Right hindlimb (tissue), 1 donor: Measurements from ENCODE around the gene HNF1B.

Experiments used
- DNase-seq: peaks from one replicate; pipeline ENCODE4 v3.0.0-alpha.2; 2018

The HNF1B gene

DNA sequence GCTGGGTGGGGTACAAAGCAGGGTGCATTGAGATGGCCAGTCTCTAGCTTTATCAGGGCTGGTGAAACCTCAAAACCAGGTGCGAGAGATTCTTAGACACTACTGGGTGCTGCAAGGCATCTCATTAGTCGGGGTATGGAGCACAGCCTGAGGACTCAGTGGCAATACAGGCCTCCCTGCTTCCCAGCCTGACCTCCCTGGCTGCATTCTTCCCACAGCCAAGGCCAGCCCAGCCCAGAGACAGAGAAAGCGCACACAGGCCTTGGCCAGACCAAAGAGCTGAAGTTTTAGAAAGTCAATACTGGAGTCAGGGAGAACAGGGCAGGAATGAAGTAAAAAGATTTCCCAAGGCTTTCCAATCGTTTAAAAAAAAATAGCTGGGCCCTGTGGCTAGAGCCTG, 12.5 kb downstream of the HNF1B start:
- no peak for DNase-seq

DNA sequence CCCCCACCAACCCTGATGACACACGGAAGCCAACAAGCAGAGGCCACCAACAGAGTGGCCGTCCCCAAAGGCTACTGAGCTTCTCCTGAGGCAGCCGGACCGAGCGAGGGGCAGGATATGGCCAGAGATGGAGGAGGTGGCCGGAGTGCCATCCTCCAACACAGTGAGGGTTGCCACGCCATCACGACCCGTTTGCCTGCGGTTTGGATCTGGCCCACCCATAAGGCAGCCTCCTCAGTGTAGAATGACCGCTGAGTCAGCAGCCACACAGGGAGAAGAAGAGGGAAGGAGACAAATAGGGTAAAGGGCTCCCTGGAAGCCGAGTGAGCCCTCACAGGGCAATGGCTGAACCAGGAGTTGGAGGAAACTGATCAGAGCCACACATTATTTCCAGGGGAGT, 13.8 kb downstream of the HNF1B start:
- no peak for DNase-seq

DNA sequence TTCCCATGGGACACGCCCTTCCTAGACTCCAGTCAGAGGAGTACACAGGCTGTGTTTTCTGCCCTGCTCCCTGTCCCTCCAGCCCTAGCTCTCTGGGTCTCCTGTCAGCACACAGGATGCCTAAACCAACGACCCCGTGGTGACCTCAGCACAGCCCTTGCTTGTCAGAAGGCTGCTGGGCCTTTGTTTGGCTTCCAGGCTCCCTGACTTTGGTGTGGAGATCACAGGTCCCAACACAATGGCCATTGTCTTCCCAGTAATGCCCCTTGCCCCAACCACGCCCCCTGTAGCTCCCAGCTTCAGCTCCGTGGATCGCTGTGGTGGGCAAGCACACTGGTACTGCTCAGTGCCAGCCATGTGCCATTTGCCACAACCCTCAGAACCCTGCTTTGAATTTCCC, 15.0 kb downstream of the HNF1B start:
- DNase-seq = no peak

- DNase-seq = no peak
Observed at GRCh38 chr17:37726891-37727675, 17.8 kb downstream of the HNF1B start.

GRCh38 chr17:37726248-37726647, 18.6 kb downstream of the HNF1B start:
- no peak for DNase-seq

GRCh38 chr17:37725601-37726146, 19.2 kb downstream of the HNF1B start:
- DNase-seq = no peak

GRCh38 chr17:37725021-37725595, 19.8 kb downstream of the HNF1B start:
- no peak for DNase-seq

- DNase-seq = no peak
Observed at GRCh38 chr17:37720989-37721388, 23.9 kb downstream of the HNF1B start.

GRCh38 chr17:37719866-37720265, 25.0 kb downstream of the HNF1B start:
- DNase-seq = no peak

DNA sequence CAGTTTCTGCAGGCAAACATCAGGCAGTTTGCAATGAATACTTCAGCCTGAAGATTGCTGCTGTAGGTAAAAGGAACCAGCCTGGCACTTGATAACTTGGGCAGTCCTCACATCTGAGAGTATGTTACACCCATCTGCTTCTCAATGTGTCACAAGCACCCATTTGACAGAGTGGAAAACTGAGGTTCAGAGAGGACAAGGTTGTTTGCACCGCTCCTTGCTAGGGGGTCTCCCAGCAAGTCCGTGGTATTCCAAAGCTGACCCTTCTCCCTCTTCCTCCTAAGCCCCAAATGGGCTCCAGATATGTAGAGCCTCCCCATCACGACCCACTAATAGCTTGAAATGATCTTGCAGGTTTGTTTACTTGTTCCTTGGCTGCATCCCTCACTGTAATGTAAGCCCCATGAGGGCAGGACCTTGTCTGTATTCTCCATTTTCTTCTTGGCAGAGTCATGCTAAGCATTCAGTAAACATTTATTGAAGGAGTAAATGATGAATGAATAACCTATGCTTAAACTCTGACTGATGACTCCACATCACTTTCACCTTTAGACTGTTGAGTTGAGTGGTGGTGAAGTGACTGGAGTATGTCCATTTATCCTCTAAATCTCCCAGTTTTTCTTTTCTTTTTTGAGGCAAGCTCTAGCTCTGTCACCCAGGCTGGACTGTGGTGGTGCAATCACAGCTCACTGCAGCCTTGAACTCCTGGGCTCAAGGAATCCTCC, 26.4 kb downstream of the HNF1B start:
- no peak for DNase-seq

- no peak for DNase-seq
Observed at GRCh38 chr17:37717627-37718323, 27.1 kb downstream of the HNF1B start.

- DNase-seq = no peak
Observed at GRCh38 chr17:37714897-37715296, 30.0 kb downstream of the HNF1B start.

- no peak for DNase-seq
Observed at GRCh38 chr17:37713624-37714023, 31.2 kb downstream of the HNF1B start.

GRCh38 chr17:37713028-37713431, 31.8 kb downstream of the HNF1B start:
- DNase-seq = no peak

DNA sequence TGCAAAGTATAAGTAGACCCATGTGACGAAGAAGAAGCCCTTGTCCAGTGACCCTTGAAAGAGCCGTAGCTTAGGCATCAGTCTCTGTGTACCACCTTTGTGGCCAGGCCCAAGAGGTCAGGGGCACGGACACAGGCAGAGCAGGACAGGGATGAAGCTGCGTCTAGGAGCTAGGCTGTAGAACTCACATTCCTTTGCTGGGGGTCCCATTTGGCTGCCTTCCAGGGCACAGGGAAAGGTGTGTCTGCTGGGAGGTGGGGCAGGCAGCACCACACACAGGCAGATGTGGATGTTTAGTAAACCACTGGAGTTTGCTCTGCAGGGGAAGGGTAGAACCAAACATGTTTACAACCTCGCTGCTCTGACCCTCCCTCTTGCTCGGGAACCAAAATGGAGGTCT, 33.7 kb downstream of the HNF1B start:
- no peak for DNase-seq

DNA sequence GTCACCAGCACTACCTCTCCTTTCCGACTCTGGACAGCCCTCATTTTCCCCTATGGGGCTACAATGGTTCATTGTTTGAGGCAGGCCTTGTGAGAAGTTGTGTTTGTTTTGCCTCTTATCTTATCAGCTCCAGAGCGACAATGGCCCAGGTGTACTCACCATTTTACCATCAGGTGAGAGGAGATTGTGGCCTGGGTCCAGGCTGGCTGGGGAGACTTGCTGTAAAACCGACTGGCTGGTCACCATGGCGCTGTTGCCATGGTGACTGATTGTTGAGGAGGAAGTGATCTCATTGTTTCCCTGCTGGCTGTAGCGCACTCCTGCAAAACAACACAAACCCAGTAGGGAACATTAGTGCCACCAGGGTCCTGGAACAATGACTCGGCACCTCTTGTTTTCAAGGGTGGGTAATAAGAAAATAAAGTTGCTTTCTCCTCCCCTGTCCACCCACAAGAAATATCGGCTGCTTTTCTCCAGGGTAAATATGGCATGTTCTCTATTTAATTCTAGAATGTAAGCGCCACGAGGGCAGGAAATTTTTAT, 34.4 kb downstream of the HNF1B start:
- DNase-seq = no peak

DNA sequence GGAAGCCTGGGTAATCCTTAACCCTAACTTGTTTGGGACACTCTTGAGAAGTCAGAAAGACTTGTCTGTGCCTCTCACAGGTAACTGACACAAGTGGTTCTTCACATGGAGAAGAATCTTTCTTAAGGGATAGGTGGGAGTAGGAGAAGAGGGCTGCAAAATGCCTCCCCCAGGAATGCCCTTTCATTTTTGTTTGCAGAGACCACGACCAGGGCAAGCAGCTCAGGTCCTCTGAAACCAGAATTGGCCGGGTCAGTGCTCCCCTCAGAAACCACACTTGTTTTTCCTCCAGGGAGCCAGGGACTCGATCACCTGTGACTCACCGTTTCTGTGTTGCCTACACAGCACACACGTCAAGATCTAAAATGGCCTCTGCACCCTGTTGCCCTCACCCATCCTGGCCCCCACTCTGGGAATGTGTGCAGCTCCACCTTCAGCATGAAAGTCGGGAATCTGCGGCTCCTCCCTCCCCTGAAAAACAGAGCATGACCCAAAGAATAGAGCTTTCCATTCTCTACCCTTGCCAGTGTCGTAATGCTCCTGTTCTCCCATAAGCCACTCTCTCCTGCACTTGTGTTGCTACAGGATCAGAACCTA, 36.1 kb downstream of the HNF1B start:
- no peak for DNase-seq

DNA sequence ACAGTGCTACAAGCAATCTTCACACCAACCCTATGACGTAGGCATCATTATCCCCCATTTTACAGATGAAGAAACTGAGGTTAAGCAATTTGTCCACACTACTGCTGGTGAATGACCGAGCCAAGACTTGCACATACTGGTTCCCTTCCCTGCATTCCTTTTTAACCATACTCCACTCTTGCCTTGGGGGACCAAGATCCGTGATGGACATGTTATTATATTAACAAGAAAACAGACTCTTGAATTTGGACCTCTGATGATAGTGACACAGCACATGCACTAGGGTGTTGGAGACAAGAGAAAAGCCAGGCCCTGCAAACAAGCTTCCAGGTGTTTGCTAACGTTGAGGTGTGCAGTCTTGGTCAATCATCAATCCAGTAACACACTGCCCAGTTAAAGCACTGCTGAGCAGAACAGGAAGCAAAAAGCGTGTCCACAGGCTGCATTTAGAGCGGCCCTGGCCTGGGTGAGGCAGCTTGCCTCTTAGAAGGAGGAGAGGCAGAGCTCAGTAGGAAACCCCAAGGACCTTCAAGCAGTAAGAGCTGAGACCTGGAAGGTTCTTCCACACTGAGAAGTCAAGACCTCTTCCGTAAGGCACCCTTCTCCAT, 36.7 kb downstream of the HNF1B start:
- no peak for DNase-seq

- no peak for DNase-seq
Observed at GRCh38 chr17:37706446-37706845, 38.4 kb downstream of the HNF1B start.

DNA sequence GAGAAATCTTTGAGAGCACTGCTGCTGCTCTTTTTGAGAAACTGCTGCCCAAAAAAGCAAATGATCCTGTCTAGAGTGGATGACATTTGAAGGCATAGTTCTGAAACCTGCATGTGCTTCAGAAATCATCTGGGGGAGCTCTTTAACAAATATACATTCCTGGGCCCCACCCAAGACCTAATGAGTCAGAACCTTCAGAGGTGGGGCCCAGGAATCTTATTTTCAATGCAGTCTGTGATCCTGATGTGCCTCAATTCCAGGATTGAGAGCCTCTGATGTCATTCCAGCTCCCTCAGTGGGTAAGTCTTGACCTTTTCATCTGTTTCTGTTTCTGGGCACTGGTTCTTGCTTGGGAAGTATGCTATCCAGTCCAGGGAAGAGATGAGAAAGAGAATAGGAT, 42.3 kb downstream of the HNF1B start:
- DNase-seq = no peak

DNA sequence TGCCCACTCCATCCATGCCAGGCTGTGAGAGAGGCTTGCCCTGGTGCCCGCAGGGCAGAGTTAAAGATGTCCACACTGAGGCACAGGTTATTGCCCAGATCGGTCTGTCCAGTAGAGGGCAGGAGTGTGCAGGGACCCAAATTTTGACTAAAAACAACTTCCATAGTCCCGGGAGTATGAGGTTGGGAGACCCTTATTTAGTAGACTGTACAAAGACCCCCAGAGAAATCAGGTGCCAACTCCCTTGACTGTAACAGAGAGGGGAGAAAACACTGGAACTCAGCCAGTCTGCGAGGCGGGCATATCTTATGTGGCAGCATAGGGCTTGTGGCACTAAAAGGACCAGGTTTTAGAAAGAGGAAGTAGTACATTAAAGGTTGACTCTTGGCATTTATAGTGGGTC, 43.4 kb downstream of the HNF1B start:
- no peak for DNase-seq

GRCh38 chr17:37700881-37701280, 44.0 kb downstream of the HNF1B start:
- no peak for DNase-seq
